Lower leg skin (tissue), 4 donors: ENCODE data around the gene ITGA7. TPM values are rescaled to one million over a fixed set of nuclear protein-coding genes. Genes with fewer than 3 reads are reported as not detected.
"Not testable (repeated sequence)": the region's sequence is repeated elsewhere in the genome, so short reads cannot be mapped to it uniquely, and the experiment has no call there.

Source experiments
- DNase-seq, 2 donors: peaks; one replicate each; pipeline ENCODE4 v3.0.0-alpha.2; 2019; ENCODE audit warnings: low spot score in 2 of 2
- H3K4me3 ChIP-seq: fragments of 200-600 bp; sonication (generic); 2 replicates; pipeline ENCODE4 v1.5.1; 2017; ENCODE audit warnings: mild to moderate bottlenecking, low read depth; ENCODE audit not compliant: poor library complexity, severe bottlenecking
- CTCF ChIP-seq, 3 donors: fragments of 450-650 bp; IDR thresholded peaks; one replicate each; pipeline ENCODE4 v1.5.1; 2016; ENCODE audit warnings: antibody characterized with exemption in 3 of 3, mild to moderate bottlenecking in 3 of 3, moderate library complexity in 2 of 3
- POLR2A ChIP-seq, 2 donors: fragments of 450-650 bp; IDR thresholded peaks; one replicate each; pipeline ENCODE4 v1.6.1; 2016 to 2017; ENCODE audit warnings: antibody characterized with exemption in 2 of 2, mild to moderate bottlenecking in 1 of 2, moderate library complexity in 1 of 2
- WGBS, 2 donors: methylation state at CpG; one replicate each; pipeline ENCODE4 v1.1.5; 2018; 5-methylcytosine and 5-hydroxymethylcytosine counted together
- intact Hi-C: fragments of 100-400 bp; cut with DNase I; formaldehyde crosslinking; loops from one replicate; pipeline ENCODE4 v1.15.0; 2023; ENCODE audit warnings: low total_unique reads
- total RNA-seq, 4 donors: library from RNA; depleted of rRNA; stranded (reverse); fragments of >200 nt; gene quantifications; one replicate each; pipeline ENCODE4 v1.1.0, GENCODE V29; 2016

ITGA7 gene
- total RNA-seq, 4 donors from 2014 or later: 11.0 to 20.9 (median 12.8) TPM

GRCh38 chr12:55657212-55657611, 50.5 kb downstream of the ITGA7 start:
- intact Hi-C loops: no loop called here
- H3K4me3 ChIP-seq: no peak overlapping the region
- DNase-seq: no peak
- WGBS, 2 donors: 84 to 85% methylated on average over 4 of the region's 4 CpGs
- no peak for TF ChIP-seq POLR2A (IDR thresholded peaks at IDR 0.05)
- TF ChIP-seq CTCF (IDR thresholded peaks at IDR 0.05): no peak

- intact Hi-C loops: no loop called here
- peak in 1 of 2 donors; percentile 73 for DNase-seq
- no peak for TF ChIP-seq CTCF (IDR thresholded peaks at IDR 0.05)
- TF ChIP-seq POLR2A (IDR thresholded peaks at IDR 0.05): no peak
- WGBS, 2 donors: 90 to 95% methylated on average over 17 of the region's 17 CpGs
- no peak overlapping the region for H3K4me3 ChIP-seq
Observed at GRCh38 chr12:55654511-55655214, 53.0 kb downstream of the ITGA7 start.

- H3K4me3 ChIP-seq: no peak overlapping the region
- intact Hi-C loops: no loop called here
- no peak for TF ChIP-seq CTCF (IDR thresholded peaks at IDR 0.05)
- no peak for TF ChIP-seq POLR2A (IDR thresholded peaks at IDR 0.05)
- peak in 1 of 2 donors; percentile 13 for DNase-seq
- WGBS, 2 donors: 65 to 72% methylated on average over 3 of the region's 3 CpGs
Observed at GRCh38 chr12:55653031-55653430, 54.7 kb downstream of the ITGA7 start.

GRCh38 chr12:55652352-55652751, 55.4 kb downstream of the ITGA7 start:
- DNase-seq: peak in 1 of 2 donors; percentile 12
- 59 to 76% methylated on average over 3 of the region's 3 CpGs for WGBS, 2 donors
- H3K4me3 ChIP-seq: no peak overlapping the region
- intact Hi-C loops: no loop called here
- no peak for TF ChIP-seq CTCF (IDR thresholded peaks at IDR 0.05)
- TF ChIP-seq POLR2A (IDR thresholded peaks at IDR 0.05): no peak

GRCh38 chr12:55651299-55651683, 56.4 kb downstream of the ITGA7 start:
- H3K4me3 ChIP-seq: no peak overlapping the region
- WGBS, 2 donors: 54 to 57% methylated on average over 5 of the region's 5 CpGs
- TF ChIP-seq POLR2A (IDR thresholded peaks at IDR 0.05): no peak
- no peak for TF ChIP-seq CTCF (IDR thresholded peaks at IDR 0.05)
- DNase-seq: peak in 1 of 2 donors; percentile 43
- intact Hi-C loops: no loop called here

- peak in 1 of 2 donors; percentile 40 for DNase-seq
- H3K4me3 ChIP-seq, intact Hi-C loops: not testable (repeated sequence)
- WGBS, 2 donors: 51 to 64% methylated on average over 4 of the region's 4 CpGs
Observed at GRCh38 chr12:55650620-55651298, 56.9 kb downstream of the ITGA7 start.
